Vagina (tissue), 2 donors: ENCODE measurements around the gene EDDM3A.

Experiments used
- CTCF ChIP-seq, 3 experiments: fragments of 450-650 bp in 2 of 3; fragments of 200-600 bp in 1 of 3; sonication (generic) in 1 of 3; IDR thresholded peaks; one replicate each; pipeline ENCODE4 v1.5.1; 2017 to 2019; ENCODE audit warnings: antibody characterized with exemption in 3 of 3, mild to moderate bottlenecking in 2 of 3, moderate library complexity in 2 of 3
- POLR2A ChIP-seq, 2 donors: fragments of 450-650 bp; IDR thresholded peaks; one replicate each; pipeline ENCODE4 v1.6.1; 2017; ENCODE audit warnings: antibody characterized with exemption in 2 of 2, mild to moderate bottlenecking in 2 of 2, moderate library complexity in 2 of 2
- POLR2AphosphoS5 ChIP-seq, 2 donors: sonication (generic); formaldehyde crosslinking; IDR thresholded peaks; one replicate each; pipeline ENCODE4 v1.9.0; 2017; ENCODE audit warnings: antibody characterized with exemption in 2 of 2, mild to moderate bottlenecking in 2 of 2, low read depth in 1 of 2; ENCODE audit not compliant: insufficient read depth in 1 of 2

GRCh38 chr14:20707622-20708021, 38.1 kb upstream of the EDDM3A start:
- TF ChIP-seq CTCF (IDR thresholded peaks at IDR 0.05) (no peak), POLR2AphosphoS5 (IDR thresholded peaks at IDR 0.05; ENCODE audit: insufficient read depth in 1 of 2, low read depth in 1 of 2) (peak in 1 of 2 donors; percentile 22), POLR2A (IDR thresholded peaks at IDR 0.05) (no peak)
